OCI-LY1 (cell line): ENCODE measurements around the gene SPACA6.

Experiments used
- EZH2 ChIP-seq: fragments of 200-600 bp; sonication (generic), shearing (Covaris generic); IDR thresholded peaks from 2 replicates; pipeline ENCODE4 v1.8.0; 2017; ENCODE audit warnings: borderline replicate concordance, mixed run types, mild to moderate bottlenecking, antibody characterized with exemption, low read length, moderate library complexity, mixed read lengths
- TF ChIP-seq, protein P1 (sequence below): fragments of 200-600 bp; sonication (generic), shearing (Covaris generic); IDR thresholded peaks from 2 replicates; pipeline ENCODE4 v1.5.1; 2017; ENCODE audit warnings: mild to moderate bottlenecking, antibody characterized with exemption, low read length, moderate library complexity, mixed read lengths

DNA sequence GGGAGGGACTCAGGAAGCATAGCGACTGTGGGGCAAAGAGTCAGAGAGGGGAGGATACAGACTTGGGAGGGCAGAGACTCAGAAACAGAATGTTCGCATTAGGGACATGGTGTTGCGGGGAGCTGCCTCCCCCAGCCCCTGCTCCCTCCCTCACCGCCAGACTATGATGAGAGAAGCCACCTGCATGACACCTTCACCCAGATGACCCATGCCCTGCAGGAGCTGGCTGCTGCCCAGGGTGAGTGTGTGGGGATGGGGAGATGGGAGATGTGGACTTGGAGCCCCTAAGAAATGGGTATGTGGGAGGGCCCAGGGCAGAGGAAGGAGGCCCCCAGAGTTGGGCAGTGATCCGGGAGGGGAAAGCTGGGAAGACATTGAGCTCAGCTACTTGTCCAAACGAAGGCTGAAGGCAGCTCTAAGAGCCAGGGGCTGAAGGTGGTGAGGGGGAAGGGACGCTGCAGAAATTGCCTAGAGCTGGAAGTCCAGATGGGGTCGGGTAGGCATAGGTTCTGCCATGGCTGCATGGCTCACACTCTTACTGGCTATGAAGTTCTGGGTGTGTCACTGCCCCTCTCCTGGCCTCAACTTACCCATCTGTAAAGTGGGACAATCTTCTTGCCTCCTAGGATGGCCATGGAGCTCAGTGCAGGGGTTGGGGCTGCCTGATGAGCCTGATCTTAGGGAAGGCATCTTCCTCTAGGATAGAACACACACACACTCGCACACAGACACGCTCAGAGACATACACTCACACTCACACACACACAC lies 1.4 kb downstream of the SPACA6 start:
- TF ChIP-seq, protein P1, sequence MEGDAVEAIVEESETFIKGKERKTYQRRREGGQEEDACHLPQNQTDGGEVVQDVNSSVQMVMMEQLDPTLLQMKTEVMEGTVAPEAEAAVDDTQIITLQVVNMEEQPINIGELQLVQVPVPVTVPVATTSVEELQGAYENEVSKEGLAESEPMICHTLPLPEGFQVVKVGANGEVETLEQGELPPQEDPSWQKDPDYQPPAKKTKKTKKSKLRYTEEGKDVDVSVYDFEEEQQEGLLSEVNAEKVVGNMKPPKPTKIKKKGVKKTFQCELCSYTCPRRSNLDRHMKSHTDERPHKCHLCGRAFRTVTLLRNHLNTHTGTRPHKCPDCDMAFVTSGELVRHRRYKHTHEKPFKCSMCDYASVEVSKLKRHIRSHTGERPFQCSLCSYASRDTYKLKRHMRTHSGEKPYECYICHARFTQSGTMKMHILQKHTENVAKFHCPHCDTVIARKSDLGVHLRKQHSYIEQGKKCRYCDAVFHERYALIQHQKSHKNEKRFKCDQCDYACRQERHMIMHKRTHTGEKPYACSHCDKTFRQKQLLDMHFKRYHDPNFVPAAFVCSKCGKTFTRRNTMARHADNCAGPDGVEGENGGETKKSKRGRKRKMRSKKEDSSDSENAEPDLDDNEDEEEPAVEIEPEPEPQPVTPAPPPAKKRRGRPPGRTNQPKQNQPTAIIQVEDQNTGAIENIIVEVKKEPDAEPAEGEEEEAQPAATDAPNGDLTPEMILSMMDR = no peak
- TF ChIP-seq EZH2 = no peak
